ENCODE measurements around the gene ABHD17A.

DNA sequence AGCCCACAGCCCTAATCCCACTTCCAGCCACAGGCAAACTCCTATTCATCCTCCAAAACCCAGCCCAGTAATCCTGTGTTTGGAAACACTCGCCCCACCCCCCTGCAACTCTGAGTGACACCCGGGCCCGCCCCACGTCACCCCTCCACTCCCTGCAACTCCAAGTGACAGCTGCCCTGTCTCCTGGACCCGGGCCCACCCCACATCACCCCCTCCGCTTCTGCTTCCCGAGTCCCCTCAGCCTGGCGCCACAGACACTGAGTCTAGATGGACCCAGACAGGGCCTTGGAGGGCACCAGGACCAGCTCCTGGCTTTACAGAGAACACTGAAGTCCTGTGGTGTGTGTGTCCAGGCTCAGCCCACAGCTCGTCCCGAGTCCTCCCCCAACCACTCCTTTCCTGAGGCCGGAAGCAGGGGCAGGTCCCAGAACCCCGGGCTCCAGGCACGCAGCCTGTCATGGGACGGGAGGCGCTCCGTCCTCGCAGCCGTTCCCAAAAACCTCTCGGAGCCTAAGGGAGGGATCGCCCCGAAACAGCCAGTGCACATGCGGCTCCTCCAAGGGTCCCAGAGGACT is 44.7 kb downstream of the ABHD17A start:
- TF ChIP-seq, protein P1, sequence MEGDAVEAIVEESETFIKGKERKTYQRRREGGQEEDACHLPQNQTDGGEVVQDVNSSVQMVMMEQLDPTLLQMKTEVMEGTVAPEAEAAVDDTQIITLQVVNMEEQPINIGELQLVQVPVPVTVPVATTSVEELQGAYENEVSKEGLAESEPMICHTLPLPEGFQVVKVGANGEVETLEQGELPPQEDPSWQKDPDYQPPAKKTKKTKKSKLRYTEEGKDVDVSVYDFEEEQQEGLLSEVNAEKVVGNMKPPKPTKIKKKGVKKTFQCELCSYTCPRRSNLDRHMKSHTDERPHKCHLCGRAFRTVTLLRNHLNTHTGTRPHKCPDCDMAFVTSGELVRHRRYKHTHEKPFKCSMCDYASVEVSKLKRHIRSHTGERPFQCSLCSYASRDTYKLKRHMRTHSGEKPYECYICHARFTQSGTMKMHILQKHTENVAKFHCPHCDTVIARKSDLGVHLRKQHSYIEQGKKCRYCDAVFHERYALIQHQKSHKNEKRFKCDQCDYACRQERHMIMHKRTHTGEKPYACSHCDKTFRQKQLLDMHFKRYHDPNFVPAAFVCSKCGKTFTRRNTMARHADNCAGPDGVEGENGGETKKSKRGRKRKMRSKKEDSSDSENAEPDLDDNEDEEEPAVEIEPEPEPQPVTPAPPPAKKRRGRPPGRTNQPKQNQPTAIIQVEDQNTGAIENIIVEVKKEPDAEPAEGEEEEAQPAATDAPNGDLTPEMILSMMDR (IDR thresholded peaks at IDR 0.05), result no peak
- TF ChIP-seq POLR2A (IDR thresholded peaks at IDR 0.05) (no peak), POLR2AphosphoS5 (IDR thresholded peaks at IDR 0.05) (no peak)
